Calu3 (cell line): Measurements from ENCODE around the gene MIOS. TPM values are rescaled to one million over a fixed set of nuclear protein-coding genes. Genes with fewer than 3 reads are reported as not detected.
"Not testable (repeated sequence)": the region's sequence is repeated elsewhere in the genome, so short reads cannot be mapped to it uniquely, and the experiment has no call there.

Experiments
- BruUV-seq: library from RNA; stranded (reverse); fragments of 400-500 nt; replicated peaks from 2 replicates; lab custom pipeline; 2021; lab: Mats Ljungman, UMichigan
- CTCF ChIA-PET: fragments of 300-600 bp; sonication (Branson Sonifier 250); formaldehyde crosslinking; loops from one replicate; lab custom pipeline; 2022; ENCODE audit warnings: antibody characterized with exemption; lab: Charles Lee
- DNase-seq: peaks from one replicate; pipeline ENCODE4 v3.0.0; 2022
- H3K27ac Mint-ChIP-seq: one replicate; pipeline ENCODE4 v1.8.0; 2022; ENCODE audit warnings: mixed read lengths; ENCODE audit not compliant: unreplicated experiment
- H3K27me3 Mint-ChIP-seq: one replicate; pipeline ENCODE4 v1.8.0; 2022; ENCODE audit warnings: mixed read lengths; ENCODE audit not compliant: unreplicated experiment
- H3K36me3 Mint-ChIP-seq: one replicate; pipeline ENCODE4 v1.8.0; 2022; ENCODE audit warnings: mild to moderate bottlenecking, moderate library complexity, mixed read lengths; ENCODE audit not compliant: insufficient read depth, unreplicated experiment
- H3K4me1 Mint-ChIP-seq: one replicate; pipeline ENCODE4 v1.8.0; 2022; ENCODE audit warnings: mild to moderate bottlenecking, low read depth, mixed read lengths; ENCODE audit not compliant: unreplicated experiment
- H3K4me3 Mint-ChIP-seq: one replicate; pipeline ENCODE4 v1.8.0; 2022; ENCODE audit warnings: mild to moderate bottlenecking, low read depth, moderate library complexity, mixed read lengths; ENCODE audit not compliant: unreplicated experiment
- H3K9me3 Mint-ChIP-seq: one replicate; pipeline ENCODE4 v1.8.0; 2022; ENCODE audit warnings: low read depth, mixed read lengths; ENCODE audit not compliant: unreplicated experiment
- CTCF ChIP-seq: fragments of 200-600 bp; IDR thresholded peaks from one replicate; pipeline ENCODE4 v1.8.0; 2022; ENCODE audit warnings: antibody characterized with exemption; ENCODE audit not compliant: unreplicated experiment
- intact Hi-C: fragments of 100-400 bp; cut with micrococcal nuclease; formaldehyde crosslinking; loops from one replicate; pipeline ENCODE4 v1.10.0; 2022; ENCODE audit not compliant: unreplicated experiment
- total RNA-seq: library from RNA; stranded (reverse); gene quantifications from 2 replicates; pipeline ENCODE4 v1.2.3, GENCODE V29; 2022

MIOS gene
- total RNA-seq, 1 experiment from 2014 or later, result 38.2 TPM

DNA sequence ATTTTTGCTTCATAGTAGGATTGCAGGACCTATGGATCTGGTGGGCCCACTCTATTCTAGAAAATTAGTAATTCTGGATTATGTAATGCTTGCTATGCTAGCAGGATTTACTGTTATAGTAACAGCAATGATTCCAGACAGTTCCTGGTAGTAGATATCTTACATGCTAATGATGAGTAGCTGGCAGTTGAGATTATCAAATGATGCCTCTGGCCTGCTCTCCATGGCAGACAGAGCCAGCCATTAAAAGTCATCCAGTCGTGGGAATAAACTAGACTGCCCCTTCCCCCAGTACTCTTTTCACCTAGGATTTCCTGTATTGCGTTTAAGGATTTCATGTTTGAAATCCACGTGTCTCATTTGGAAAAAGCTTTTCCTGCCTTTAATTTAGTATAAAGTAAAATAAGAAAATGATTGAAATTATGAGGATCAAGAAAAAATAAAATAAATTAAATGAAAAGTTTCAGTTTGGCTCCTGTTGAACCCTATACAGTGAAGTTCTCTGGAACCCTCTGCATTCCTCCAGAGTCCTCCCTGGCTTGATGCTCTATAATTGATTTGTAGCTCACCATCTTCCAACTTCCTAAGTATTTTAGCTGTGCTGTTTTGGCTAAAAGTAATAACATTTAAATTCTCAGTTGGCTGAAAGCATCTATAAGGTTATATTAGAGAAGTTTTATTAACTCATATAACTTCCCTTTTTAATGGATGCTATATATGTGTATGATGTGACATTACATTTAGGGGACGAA lies 88.5 kb downstream of the MIOS start:
- intact Hi-C loops, result loop anchor here (10.0 kb wide), 1 partner anchor 560 kb away; no protein-coding TSS in a partner anchor
- no peaks in the 10 kb centered on the region for H3K27me3 Mint-ChIP-seq
- CTCF ChIA-PET, result no interaction called here

GRCh38 chr7:7656459-7656858 lies 89.8 kb downstream of the MIOS start:
- H3K36me3 Mint-ChIP-seq, BruUV-seq, H3K4me1 Mint-ChIP-seq, H3K27ac Mint-ChIP-seq, CTCF ChIA-PET, H3K4me3 Mint-ChIP-seq, H3K27me3 Mint-ChIP-seq, DNase-seq, H3K9me3 Mint-ChIP-seq: not testable (repeated sequence)
- intact Hi-C loops, result loop anchor here (10.0 kb wide), 1 partner anchor 558 kb away; no protein-coding TSS in a partner anchor

More for the DNA sequence above, 88.5 kb downstream of the MIOS start:
- no peak for TF ChIP-seq CTCF
- Mint-ChIP-seq H3K4me3 (no peak overlapping the region), H3K27ac (no peak overlapping the region), H3K36me3 (no peaks in the 10 kb centered on the region), H3K9me3 (peaks cover 7% of the 10 kb centered on the region), H3K4me1 (peaks cover 7% of the 10 kb centered on the region)
- no peak for DNase-seq
- BruUV-seq, result no TSS peak

Other genes starting within 250 kb of the MIOS start
- gene COL28A1, start 31.0 kb upstream of the MIOS start, total RNA-seq, result 1.3 and 3.2 TPM in 2 replicates
- gene UMAD1, start 73.9 kb downstream of the MIOS start, total RNA-seq, result 25.2 and 25.7 TPM in 2 replicates
- 124 and 143 TPM in 2 replicates for gene RPA3, start 151.7 kb downstream of the MIOS start, total RNA-seq